Activated CD4-positive, CD25-positive, alpha-beta regulatory T cell treated with anti-CD3 and anti-CD28 coated beads, Interleukin-2, amount 50 U/mL, for 72 hours (primary cell): ENCODE results near the gene CTSW.

Source experiments
- DNase-seq: peaks from one replicate; pipeline ENCODE4 v3.0.0; 2021

Gene CTSW

GRCh38 chr11:65932558-65932919, 52.9 kb downstream of the CTSW start:
- no peak for DNase-seq
